Duodenal mucosa (tissue), 2 donors: ENCODE measurements around the gene ZNF202.

ENCODE experiments used
- H3K27ac ChIP-seq: one replicate; pipeline ENCODE4 v1.7.0; 2013; ENCODE audit warnings: low read depth, low read length
- H3K27me3 ChIP-seq, 2 donors: one replicate each; pipeline ENCODE4 v1.7.0; 2013; ENCODE audit warnings: low read length in 2 of 2, control low read depth in 1 of 2; ENCODE audit not compliant: insufficient read depth in 2 of 2, control insufficient read depth in 1 of 2
- H3K36me3 ChIP-seq, 2 donors: one replicate each; pipeline ENCODE4 v1.7.0; 2013; ENCODE audit warnings: low read length in 2 of 2, control low read depth in 1 of 2; ENCODE audit not compliant: insufficient read depth in 2 of 2, control insufficient read depth in 1 of 2
- H3K4me1 ChIP-seq, 2 donors: one replicate each; pipeline ENCODE4 v1.7.0; 2013; ENCODE audit warnings: low read length in 2 of 2, control low read depth in 1 of 2; ENCODE audit not compliant: insufficient read depth in 2 of 2, control insufficient read depth in 1 of 2
- H3K4me3 ChIP-seq, 2 donors: one replicate each; pipeline ENCODE4 v1.7.0; 2013; ENCODE audit warnings: low read length in 2 of 2, low read depth in 1 of 2
- H3K9ac ChIP-seq, 2 donors: one replicate each; pipeline ENCODE4 v1.7.0; 2013; ENCODE audit warnings: low read length in 2 of 2, low read depth in 1 of 2
- H3K9me3 ChIP-seq, 2 donors: one replicate each; pipeline ENCODE4 v1.7.0; 2013; ENCODE audit warnings: low read length in 2 of 2, control low read depth in 1 of 2; ENCODE audit not compliant: control insufficient read depth in 1 of 2

Gene ZNF202

GRCh38 chr11:123694551-123694950, 46.9 kb downstream of the ZNF202 start:
- Histone ChIP-seq H3K4me1 (peaks cover 0 to 3% of the 10 kb centered on the region in 2 donors), H3K9ac (no peak overlapping the region), H3K9me3 (no peaks in the 10 kb centered on the region), H3K4me3 (no peak overlapping the region), H3K27me3 (peaks cover 0 to 10% of the 10 kb centered on the region in 2 donors), H3K36me3 (no peaks in the 10 kb centered on the region), H3K27ac (no peak overlapping the region)

GRCh38 chr11:123692961-123693360, 48.5 kb downstream of the ZNF202 start:
- H3K27ac ChIP-seq = no peak overlapping the region
- H3K9me3 ChIP-seq = no peaks in the 10 kb centered on the region
- no peak overlapping the region for H3K9ac ChIP-seq
- no peak overlapping the region for H3K4me3 ChIP-seq
- H3K27me3 ChIP-seq = peaks cover 0 to 5% of the 10 kb centered on the region in 2 donors
- H3K4me1 ChIP-seq = peaks cover 0 to 3% of the 10 kb centered on the region in 2 donors
- H3K36me3 ChIP-seq = no peaks in the 10 kb centered on the region

- H3K4me3 ChIP-seq = no peak overlapping the region
- no peaks in the 10 kb centered on the region for H3K9me3 ChIP-seq
- peaks cover 0 to 3% of the 10 kb centered on the region in 2 donors for H3K4me1 ChIP-seq
- H3K9ac ChIP-seq = no peak overlapping the region
- H3K27ac ChIP-seq = no peak overlapping the region
- H3K27me3 ChIP-seq = peaks cover 5 to 10% of the 10 kb centered on the region in 2 donors
- H3K36me3 ChIP-seq = no peaks in the 10 kb centered on the region
These were observed 51.0 kb downstream of the ZNF202 start for GRCh38 chr11:123690485-123690884.

DNA sequence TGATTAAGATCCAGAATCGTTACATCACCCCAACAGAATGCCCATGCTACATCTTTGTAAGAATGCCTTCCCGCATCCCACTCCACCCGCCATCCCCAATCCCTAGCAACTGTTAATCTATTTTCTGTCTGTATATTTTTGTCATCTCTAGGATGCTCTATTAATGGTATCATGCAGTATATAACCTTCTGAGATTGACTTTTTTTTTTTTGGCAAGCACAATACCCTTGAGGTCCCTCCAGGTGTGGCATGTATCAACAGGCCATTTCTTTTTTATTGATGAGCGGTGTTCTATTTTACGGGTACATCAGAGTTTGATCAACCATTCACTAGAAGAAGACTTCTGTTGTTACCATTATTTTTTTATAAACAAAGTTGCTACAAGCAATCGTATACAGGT, 56.9 kb downstream of the ZNF202 start:
- H3K27ac ChIP-seq = no peak overlapping the region
- H3K4me3 ChIP-seq = no peak overlapping the region
- no peaks in the 10 kb centered on the region for H3K4me1 ChIP-seq
- H3K9me3 ChIP-seq = no peaks in the 10 kb centered on the region
- peaks cover 5% of the 10 kb centered on the region in 2 donors for H3K27me3 ChIP-seq
- H3K36me3 ChIP-seq = no peaks in the 10 kb centered on the region
- no peak overlapping the region for H3K9ac ChIP-seq

- H3K4me3 ChIP-seq = no peak overlapping the region
- no peaks in the 10 kb centered on the region for H3K9me3 ChIP-seq
- peaks cover 5% of the 10 kb centered on the region in 2 donors for H3K27me3 ChIP-seq
- H3K27ac ChIP-seq = no peak overlapping the region
- no peaks in the 10 kb centered on the region for H3K4me1 ChIP-seq
- H3K36me3 ChIP-seq = no peaks in the 10 kb centered on the region
- no peak overlapping the region for H3K9ac ChIP-seq
These were observed 57.9 kb downstream of the ZNF202 start for GRCh38 chr11:123683428-123684170.

DNA sequence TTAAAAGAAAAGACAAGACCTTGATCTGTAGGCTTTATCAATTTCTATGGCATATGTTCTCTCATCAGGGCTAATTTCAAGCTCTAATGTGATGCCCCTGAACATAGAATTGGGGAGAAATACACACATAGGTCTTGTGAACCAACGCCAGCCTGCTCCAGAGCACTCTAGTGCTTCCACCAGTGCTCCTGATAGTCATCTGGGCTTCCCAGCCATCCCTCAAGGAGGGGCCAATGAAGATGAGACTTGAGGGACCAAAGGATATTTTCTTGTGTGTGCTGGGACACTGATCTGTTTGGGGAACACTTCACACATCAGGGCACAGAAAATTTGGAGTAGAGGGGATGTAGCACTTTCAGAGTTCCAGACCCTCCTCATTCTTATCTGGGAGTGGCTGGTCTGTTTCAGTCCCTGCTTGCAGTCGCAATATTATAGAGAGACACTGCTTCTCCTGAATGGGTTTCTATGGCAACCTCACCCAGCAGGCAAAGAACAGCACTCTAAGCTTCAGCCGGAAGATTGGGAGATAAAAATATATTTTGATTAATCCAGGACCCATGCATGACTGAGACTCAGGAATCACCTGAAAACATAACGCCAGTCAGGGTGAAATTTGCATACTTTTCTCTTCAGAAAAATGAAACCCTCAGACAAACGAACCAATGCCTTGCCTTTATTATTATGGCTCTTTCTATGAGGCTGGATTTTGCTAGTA, 58.6 kb downstream of the ZNF202 start:
- peaks cover 5% of the 10 kb centered on the region in 2 donors for H3K27me3 ChIP-seq
- H3K27ac ChIP-seq = no peak overlapping the region
- H3K36me3 ChIP-seq = no peaks in the 10 kb centered on the region
- H3K9ac ChIP-seq = no peak overlapping the region
- H3K4me1 ChIP-seq = no peaks in the 10 kb centered on the region
- no peaks in the 10 kb centered on the region for H3K9me3 ChIP-seq
- H3K4me3 ChIP-seq = no peak overlapping the region

- H3K27me3 ChIP-seq = no peaks in the 10 kb centered on the region
- H3K4me1 ChIP-seq = no peaks in the 10 kb centered on the region
- no peak overlapping the region for H3K9ac ChIP-seq
- no peaks in the 10 kb centered on the region for H3K36me3 ChIP-seq
- no peaks in the 10 kb centered on the region for H3K9me3 ChIP-seq
- H3K27ac ChIP-seq = no peak overlapping the region
- H3K4me3 ChIP-seq = no peak overlapping the region
These were observed 60.4 kb downstream of the ZNF202 start for GRCh38 chr11:123681030-123681429.

DNA sequence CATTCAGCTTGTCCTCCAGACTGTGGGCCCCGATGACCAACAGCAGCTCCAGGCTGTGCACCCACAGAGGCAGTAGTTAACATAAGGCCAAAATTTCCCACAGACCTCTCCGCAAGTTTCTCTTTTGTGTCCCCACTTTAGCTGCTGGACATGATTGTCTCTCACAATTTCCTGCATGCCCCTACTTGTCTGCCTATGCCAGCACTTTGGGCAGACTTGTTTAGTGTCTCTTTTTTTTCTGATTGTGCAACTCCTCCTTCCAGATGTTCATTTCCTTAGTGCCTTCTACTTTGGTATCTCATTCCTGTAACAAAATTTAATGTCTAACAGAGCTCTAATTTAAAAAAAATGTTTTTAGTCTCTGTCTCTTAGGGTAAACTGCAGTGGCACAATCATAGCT, 63.2 kb downstream of the ZNF202 start:
- Histone ChIP-seq H3K36me3 (no peaks in the 10 kb centered on the region), H3K9ac (no peak overlapping the region), H3K4me1 (no peaks in the 10 kb centered on the region), H3K4me3 (no peak overlapping the region), H3K27ac (no peak overlapping the region), H3K27me3 (peaks cover 0 to 4% of the 10 kb centered on the region in 2 donors), H3K9me3 (no peaks in the 10 kb centered on the region)

DNA sequence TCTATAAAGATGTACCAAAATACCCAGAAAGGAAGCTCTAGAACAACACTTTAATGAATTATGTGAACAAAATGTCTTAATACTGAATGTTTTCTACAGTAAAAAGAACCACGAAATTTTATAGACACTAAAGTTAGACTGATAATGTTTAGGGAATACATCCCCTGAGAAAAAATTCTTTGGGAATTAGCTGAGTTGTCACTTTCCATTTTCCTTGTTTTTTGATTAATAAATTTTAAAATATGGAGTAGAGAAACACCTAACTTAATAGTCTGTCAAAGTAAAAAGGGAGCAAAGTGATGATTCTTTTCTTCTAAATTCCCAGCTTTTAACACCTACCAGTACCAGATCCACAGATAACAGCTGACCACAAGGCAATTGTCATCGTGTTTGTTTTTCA, 64.0 kb downstream of the ZNF202 start:
- H3K36me3 ChIP-seq = no peaks in the 10 kb centered on the region

DNA sequence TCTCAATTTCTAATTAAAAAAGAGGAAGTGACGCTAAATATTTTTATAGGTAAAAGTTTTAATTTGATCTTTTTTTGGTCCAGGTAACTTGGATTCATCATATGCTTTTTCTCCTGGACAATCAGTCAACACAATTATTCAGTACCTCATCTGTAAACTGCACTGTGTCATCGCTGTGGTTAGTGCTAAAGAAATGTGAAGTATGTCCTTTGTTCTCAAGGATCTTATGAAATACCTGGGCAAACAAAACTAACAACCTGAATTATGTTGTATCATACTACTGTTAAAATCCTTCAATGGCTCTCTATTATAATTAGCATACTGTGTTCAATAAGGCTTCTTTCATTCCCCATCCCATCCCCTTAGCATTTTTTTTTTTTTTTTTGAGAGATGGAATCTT, 67.2 kb downstream of the ZNF202 start:
- Histone ChIP-seq H3K9me3 (no peaks in the 10 kb centered on the region), H3K9ac (no peak overlapping the region), H3K27ac (no peak overlapping the region), H3K36me3 (no peaks in the 10 kb centered on the region), H3K4me3 (no peak overlapping the region), H3K4me1 (no peaks in the 10 kb centered on the region), H3K27me3 (peaks cover 4 to 6% of the 10 kb centered on the region in 2 donors)

More for the DNA sequence above, 64.0 kb downstream of the ZNF202 start:
- H3K27ac ChIP-seq = no peak overlapping the region
- H3K9me3 ChIP-seq = no peaks in the 10 kb centered on the region
- no peak overlapping the region for H3K9ac ChIP-seq
- no peak overlapping the region for H3K4me3 ChIP-seq
- peaks cover 0 to 4% of the 10 kb centered on the region in 2 donors for H3K27me3 ChIP-seq
- no peaks in the 10 kb centered on the region for H3K4me1 ChIP-seq
